HEK293 (cell line): Measurements from ENCODE around the gene TMC5.

Source experiments
- CTCF ChIA-PET: fragments of 350-600 bp; formaldehyde crosslinking; extraction: SDS; loops from one replicate; lab custom pipeline; 2021; ENCODE audit warnings: antibody characterized with exemption; lab: Yijun Ruan, JAX
- POLR2A ChIA-PET: fragments of 300-600 bp; formaldehyde crosslinking; extraction: SDS; loops from one replicate; lab custom pipeline; 2020; ENCODE audit warnings: antibody characterized with exemption, inconsistent platforms; lab: Yijun Ruan, JAX
- H3K27ac ChIP-seq: fragments of 200-500 bp; sonication (Bioruptor generic); 2 replicates; pipeline ENCODE4 v1.5.1; 2014; ENCODE audit warnings: low read depth, low read length, control low read depth, inconsistent platforms; ENCODE audit errors: extremely low read depth
- H3K36me3 ChIP-seq, 2 experiments: fragments of 200-500 bp in 1 of 2; sonication (Bioruptor generic) in 1 of 2; 1 replicate in 1 of 2; 2 replicates in 1 of 2; pipeline ENCODE4 v1.5.1; 2014 to 2017; ENCODE audit warnings: inconsistent platforms in 2 of 2, low read length in 2 of 2; ENCODE audit not compliant: control insufficient read depth in 2 of 2, insufficient read depth in 1 of 2
- H3K4me1 ChIP-seq: fragments of 200-500 bp; sonication (Bioruptor generic); 2 replicates; pipeline ENCODE4 v1.5.1; 2014; ENCODE audit warnings: mild to moderate bottlenecking, low read length, inconsistent platforms; ENCODE audit not compliant: control insufficient read depth, insufficient read depth
- H3K4me3 ChIP-seq: 2 replicates; pipeline ENCODE4 v1.5.1; 2011; ENCODE audit warnings: low read depth, mild to moderate bottlenecking, control low read depth, low read length, moderate library complexity
- H3K9me3 ChIP-seq: fragments of 200-500 bp; sonication (Bioruptor generic); 2 replicates; pipeline ENCODE4 v1.5.1; 2014; ENCODE audit warnings: low read depth, low read length, inconsistent platforms; ENCODE audit not compliant: control insufficient read depth, insufficient read depth
- GLI2 ChIP-seq: fragments of 450-650 bp; formaldehyde crosslinking; IDR thresholded peaks from 2 replicates; pipeline ENCODE4; 2017; ENCODE audit warnings: missing biosample characterization, missing genetic modification characterization, low read depth, borderline replicate concordance
- KLF7 ChIP-seq: fragments of 450-650 bp; formaldehyde crosslinking; IDR thresholded peaks from 2 replicates; pipeline ENCODE4 v1.5.1; 2016; ENCODE audit warnings: missing biosample characterization, missing genetic modification characterization, borderline replicate concordance
- PBX3 ChIP-seq: sonication (generic); formaldehyde crosslinking; IDR thresholded peaks from 2 replicates; pipeline ENCODE4 v1.8.1; 2022; ENCODE audit warnings: mild to moderate bottlenecking, moderate library complexity, missing genetic modification reagents
- PRDM1 ChIP-seq: fragments of 450-650 bp; formaldehyde crosslinking; IDR thresholded peaks from 2 replicates; pipeline ENCODE4; 2016; ENCODE audit warnings: missing biosample characterization, missing genetic modification characterization
- SCRT2 ChIP-seq: fragments of 450-650 bp; formaldehyde crosslinking; IDR thresholded peaks from 2 replicates; pipeline ENCODE4 v1.5.1; 2016; ENCODE audit warnings: missing biosample characterization, missing genetic modification characterization
- TRIM28 ChIP-seq: IDR thresholded peaks from 2 replicates; pipeline ENCODE4 v1.6.1; 2011; ENCODE audit warnings: low read length, control low read depth, borderline replicate concordance
- WT1 ChIP-seq: fragments of 450-650 bp; formaldehyde crosslinking; IDR thresholded peaks from 2 replicates; pipeline ENCODE4 v1.5.1; 2016; ENCODE audit warnings: missing biosample characterization, missing genetic modification characterization
- ZBTB7A ChIP-seq: fragments of 450-650 bp; formaldehyde crosslinking; IDR thresholded peaks from 2 replicates; pipeline ENCODE4 v1.5.1; 2016; ENCODE audit warnings: low read depth, missing biosample characterization, missing genetic modification characterization
- ZFHX2 ChIP-seq: fragments of 450-650 bp; formaldehyde crosslinking; conservative IDR thresholded peaks from 2 replicates; pipeline ENCODE4 v1.5.1; 2016; ENCODE audit warnings: missing biosample characterization, missing genetic modification characterization
- ZFP69B ChIP-seq: fragments of 450-650 bp; formaldehyde crosslinking; IDR thresholded peaks from 2 replicates; pipeline ENCODE4 v1.5.1; 2016; ENCODE audit warnings: missing biosample characterization, missing genetic modification characterization
- ZNF114 ChIP-seq: fragments of 450-650 bp; formaldehyde crosslinking; IDR thresholded peaks from 2 replicates; pipeline ENCODE4 v1.5.0; 2017; ENCODE audit warnings: missing biosample characterization, missing genetic modification characterization
- ZNF121 ChIP-seq: fragments of 450-650 bp; formaldehyde crosslinking; IDR thresholded peaks from 2 replicates; pipeline ENCODE4 v1.5.1; 2016; ENCODE audit warnings: missing biosample characterization, missing genetic modification characterization
- ZNF133 ChIP-seq: fragments of 450-650 bp; formaldehyde crosslinking; IDR thresholded peaks from 2 replicates; pipeline ENCODE4 v1.5.1; 2016; ENCODE audit warnings: missing biosample characterization, missing genetic modification characterization
- ZNF138 ChIP-seq: fragments of 450-650 bp; formaldehyde crosslinking; IDR thresholded peaks from 2 replicates; pipeline ENCODE4 v1.5.1; 2016; ENCODE audit warnings: missing biosample characterization, missing genetic modification characterization, borderline replicate concordance
- ZNF148 ChIP-seq: fragments of 450-650 bp; formaldehyde crosslinking; IDR thresholded peaks from 2 replicates; pipeline ENCODE4 v1.5.0; 2017; ENCODE audit warnings: missing biosample characterization, missing genetic modification characterization, borderline replicate concordance
- ZNF169 ChIP-seq: fragments of 450-650 bp; formaldehyde crosslinking; IDR thresholded peaks from 2 replicates; pipeline ENCODE4 v1.5.1; 2016; ENCODE audit warnings: missing biosample characterization, missing genetic modification characterization
- ZNF221 ChIP-seq: fragments of 450-650 bp; formaldehyde crosslinking; IDR thresholded peaks from 2 replicates; pipeline ENCODE4 v1.5.1; 2017; ENCODE audit warnings: missing biosample characterization, missing genetic modification characterization, borderline replicate concordance
- ZNF311 ChIP-seq: fragments of 450-650 bp; formaldehyde crosslinking; IDR thresholded peaks from 2 replicates; pipeline ENCODE4 v1.5.1; 2017; ENCODE audit warnings: missing biosample characterization, missing genetic modification characterization, borderline replicate concordance
- ZNF350 ChIP-seq: fragments of 450-650 bp; formaldehyde crosslinking; IDR thresholded peaks from 2 replicates; pipeline ENCODE4 v1.5.0; 2017; ENCODE audit warnings: missing biosample characterization, mild to moderate bottlenecking, missing genetic modification characterization
- ZNF48 ChIP-seq: fragments of 450-650 bp; formaldehyde crosslinking; IDR thresholded peaks from 2 replicates; pipeline ENCODE4 v1.5.1; 2016; ENCODE audit warnings: missing biosample characterization, missing genetic modification characterization
- ZNF513 ChIP-seq: fragments of 450-650 bp; IDR thresholded peaks from 2 replicates; pipeline ENCODE4 v1.5.1; 2018; ENCODE audit warnings: missing biosample characterization, missing genetic modification characterization
- ZNF514 ChIP-seq: fragments of 450-650 bp; formaldehyde crosslinking; IDR thresholded peaks from 2 replicates; pipeline ENCODE4 v1.5.1; 2016; ENCODE audit warnings: missing biosample characterization, missing genetic modification characterization
- ZNF768 ChIP-seq: fragments of 450-650 bp; formaldehyde crosslinking; IDR thresholded peaks from 2 replicates; pipeline ENCODE4 v1.5.1; 2018; ENCODE audit warnings: missing biosample characterization, mild to moderate bottlenecking, missing genetic modification characterization
- ZNF830 ChIP-seq: fragments of 450-650 bp; IDR thresholded peaks from 2 replicates; pipeline ENCODE4 v1.5.0; 2018; ENCODE audit warnings: missing biosample characterization, missing genetic modification characterization, low read depth, mild to moderate bottlenecking, moderate library complexity
- ZXDB ChIP-seq: fragments of 450-650 bp; formaldehyde crosslinking; IDR thresholded peaks from 2 replicates; pipeline ENCODE4 v1.5.1; 2016; ENCODE audit warnings: missing biosample characterization, missing genetic modification characterization

The TMC5 gene

GRCh38 chr16:19415918-19416317, 1.8 kb upstream of the TMC5 start:
- ChIA-PET POLR2A (no interaction called here), CTCF (no interaction called here)
- no peaks in the 10 kb centered on the region for H3K36me3 ChIP-seq
- no peak overlapping the region for H3K4me3 ChIP-seq
- H3K27ac ChIP-seq, result no peak overlapping the region
- H3K9me3 ChIP-seq, result no peaks in the 10 kb centered on the region
- TF ChIP-seq PRDM1 (tag by site-specific recombination), result no peak
- TF ChIP-seq ZNF148 (tag by site-specific recombination), result no peak
- H3K4me1 ChIP-seq, result no peaks in the 10 kb centered on the region

- ChIA-PET POLR2A (no interaction called here), CTCF (no interaction called here)
- no peak for TF ChIP-seq KLF7 (tag by site-specific recombination)
- TF ChIP-seq ZNF169 (tag by site-specific recombination), result no peak
- TF ChIP-seq ZBTB7A, result no peak
- no peak for TF ChIP-seq ZNF513 (tag by site-specific recombination)
- no peaks in the 10 kb centered on the region for H3K36me3 ChIP-seq
- no peaks in the 10 kb centered on the region for H3K4me1 ChIP-seq
- no peak overlapping the region for H3K4me3 ChIP-seq
- H3K9me3 ChIP-seq, result no peaks in the 10 kb centered on the region
- H3K27ac ChIP-seq, result no peak overlapping the region
These were observed 517 bp downstream of the TMC5 start for GRCh38 chr16:19418200-19418599.

GRCh38 chr16:19419698-19420075, 2.0 kb downstream of the TMC5 start:
- CTCF ChIA-PET, result interaction anchor here (1.1 kb wide), 1 partner anchor 8 kb away, joined by 3 read pairs; no protein-coding TSS in a partner anchor
- POLR2A ChIA-PET, result no interaction called here

GRCh38 chr16:19424478-19424877, 6.8 kb downstream of the TMC5 start:
- no peaks in the 10 kb centered on the region for H3K4me1 ChIP-seq
- H3K9me3 ChIP-seq, result no peaks in the 10 kb centered on the region
- H3K27ac ChIP-seq, result no peak overlapping the region
- TF ChIP-seq ZNF311 (tag by site-specific recombination) (no peak), ZNF768 (tag by site-specific recombination) (no peak), ZNF169 (tag by site-specific recombination) (no peak), GLI2 (no peak), TRIM28 (no peak), ZXDB (tag by site-specific recombination) (no peak), ZNF114 (tag by site-specific recombination) (no peak), ZNF133 (tag by site-specific recombination) (no peak), ZNF513 (tag by site-specific recombination) (no peak), ZFHX2 (tag by site-specific recombination) (no peak), ZNF514 (no peak)
- H3K4me3 ChIP-seq, result no peak overlapping the region
- ChIA-PET CTCF (interaction anchor here (0.5 kb wide), 1 partner anchor 144 kb away, joined by 6 read pairs; no protein-coding TSS in a partner anchor), POLR2A (no interaction called here)
- no peaks in the 10 kb centered on the region for H3K36me3 ChIP-seq

More at GRCh38 chr16:19419698-19420075, 2.0 kb downstream of the TMC5 start:
- Histone ChIP-seq H3K27ac (no peak overlapping the region), H3K9me3 (no peaks in the 10 kb centered on the region), H3K4me3 (no peak overlapping the region), H3K36me3 (no peaks in the 10 kb centered on the region), H3K4me1 (no peaks in the 10 kb centered on the region)
- no peak for TF ChIP-seq ZNF221
- no peak for TF ChIP-seq ZNF830 (tag by site-specific recombination)
- no peak for TF ChIP-seq ZNF114 (tag by site-specific recombination)
- TF ChIP-seq ZNF350 (tag by site-specific recombination), result no peak
- TF ChIP-seq ZNF48 (tag by site-specific recombination), result no peak
- no peak for TF ChIP-seq PBX3 (CRISPR knock-in tag)
- no peak for TF ChIP-seq ZNF311 (tag by site-specific recombination)
- no peak for TF ChIP-seq ZNF121 (tag by site-specific recombination)
- no peak for TF ChIP-seq TRIM28
- no peak for TF ChIP-seq ZNF138 (tag by site-specific recombination)
- no peak for TF ChIP-seq ZFP69B (tag by site-specific recombination)
- no peak for TF ChIP-seq SCRT2 (tag by site-specific recombination)
- TF ChIP-seq WT1, result no peak
- TF ChIP-seq, all 188 proteins: peak for 0
